GM18502 (cell line): ENCODE data around the gene DNM2.
"Not testable (repeated sequence)": the region's sequence is repeated elsewhere in the genome, so short reads cannot be mapped to it uniquely, and the experiment has no call there.

Experiments
- ATAC-seq: cut with Tn5 transposase; IDR thresholded peaks from one replicate; pipeline ENCODE4 v1.9.1; 2021; ENCODE audit warnings: mild to moderate bottlenecking; ENCODE audit not compliant: unreplicated experiment, poor library complexity

The DNM2 gene

DNA sequence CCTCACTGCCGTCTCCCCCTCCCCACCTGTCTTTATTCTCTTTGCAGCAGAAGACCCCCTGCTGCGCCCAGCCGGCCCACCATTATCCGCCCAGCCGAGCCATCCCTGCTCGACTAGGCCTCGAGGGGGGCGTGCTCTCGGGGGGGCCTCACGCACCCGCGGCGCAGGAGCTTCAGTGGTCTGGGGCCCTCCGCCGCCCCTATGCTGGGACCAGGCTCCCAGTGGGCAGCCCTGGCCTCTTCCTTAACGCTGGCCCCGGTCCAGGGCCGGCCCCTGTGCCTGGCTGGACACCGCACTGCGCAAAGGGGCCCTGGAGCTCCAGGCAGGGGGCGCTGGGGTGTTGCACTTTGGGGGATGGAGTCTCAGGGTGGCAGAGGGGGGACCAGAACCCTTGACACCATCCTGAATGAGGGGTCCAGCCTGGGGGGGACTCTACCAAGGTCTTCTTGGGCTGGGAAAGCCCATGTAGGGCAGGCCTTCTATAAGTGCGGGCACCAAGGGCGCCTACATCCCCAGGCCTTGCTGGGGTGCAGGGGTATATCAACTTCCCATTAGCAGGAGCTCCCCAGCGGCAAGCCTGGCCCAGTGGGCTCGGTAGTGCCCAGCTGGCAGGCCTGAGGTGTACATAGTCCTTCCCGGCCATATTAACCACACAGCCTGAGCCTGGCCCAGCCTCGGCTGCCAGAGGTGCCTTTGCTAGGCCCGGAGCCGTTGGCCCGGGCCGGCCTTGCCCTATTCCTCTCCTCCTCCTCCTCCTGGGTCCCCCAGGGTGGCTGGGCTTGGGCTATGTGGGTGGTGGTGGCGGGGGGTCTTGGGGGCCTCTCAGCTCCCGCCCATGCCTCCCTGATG is 113.3 kb downstream of the DNM2 start:
- ATAC-seq = no peak

DNA sequence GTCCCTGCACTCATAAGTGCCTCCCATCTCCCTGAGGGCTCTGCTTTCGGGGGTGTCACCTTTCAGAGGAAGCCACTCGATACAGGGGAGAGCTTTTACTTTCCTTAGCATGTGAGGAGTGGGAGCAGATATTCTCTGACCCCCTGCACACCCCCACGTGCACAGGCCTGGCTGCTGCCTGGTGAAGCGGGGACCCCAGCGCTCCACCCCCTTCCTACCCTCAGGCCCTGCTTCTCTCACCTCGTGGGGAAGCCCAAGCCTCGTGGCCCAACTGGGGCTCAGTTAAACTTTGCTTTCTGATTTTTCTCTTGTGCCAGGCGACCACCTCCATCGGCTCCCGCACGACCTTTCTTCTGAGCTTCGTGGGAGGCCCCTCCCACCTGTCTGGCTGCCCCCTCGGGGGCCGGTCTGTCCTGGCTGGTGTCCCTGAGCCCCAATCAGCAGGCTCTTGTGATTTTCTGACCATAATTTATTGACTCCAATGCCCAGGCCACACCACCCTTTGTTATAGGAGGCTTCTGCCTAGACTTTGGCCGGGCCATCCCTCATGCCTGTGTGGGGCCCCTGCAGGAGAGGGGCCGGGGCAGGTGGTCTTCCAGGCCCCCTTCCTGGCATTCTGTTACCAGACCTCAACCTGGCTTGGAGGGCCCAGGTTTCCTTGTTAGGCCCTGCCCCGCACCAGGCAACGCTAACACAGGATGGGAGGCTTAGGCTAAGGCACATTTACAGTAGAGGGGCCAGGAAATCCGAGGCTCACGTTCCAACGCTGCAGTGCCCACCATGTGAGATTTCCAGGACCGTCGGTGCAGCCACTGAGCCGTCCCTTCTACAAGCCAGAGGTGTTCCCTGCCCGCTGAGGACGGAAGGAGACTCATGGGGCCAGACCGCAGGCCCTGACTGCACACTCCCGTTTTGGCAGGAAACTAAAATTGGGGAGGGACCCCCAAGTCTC is 114.4 kb downstream of the DNM2 start:
- ATAC-seq = no peak

DNA sequence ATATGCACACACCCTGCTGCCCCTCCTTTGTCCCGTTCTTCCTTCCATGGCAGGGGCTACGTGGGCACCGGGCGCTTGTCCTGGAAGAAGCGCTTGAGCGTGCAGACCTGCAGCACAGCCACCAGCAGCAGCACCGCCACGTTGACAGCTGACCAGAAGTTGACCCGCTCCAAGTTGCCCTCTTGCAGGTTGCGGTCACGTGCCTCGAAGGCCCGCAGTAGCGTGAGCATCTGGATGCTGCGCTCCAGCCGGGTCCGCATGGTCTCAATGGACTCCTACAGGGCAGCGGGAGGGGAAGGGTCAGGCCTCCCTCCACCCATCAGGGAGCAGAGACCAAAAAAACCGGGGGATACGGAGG is 115.0 kb downstream of the DNM2 start:
- ATAC-seq = no peak

DNA sequence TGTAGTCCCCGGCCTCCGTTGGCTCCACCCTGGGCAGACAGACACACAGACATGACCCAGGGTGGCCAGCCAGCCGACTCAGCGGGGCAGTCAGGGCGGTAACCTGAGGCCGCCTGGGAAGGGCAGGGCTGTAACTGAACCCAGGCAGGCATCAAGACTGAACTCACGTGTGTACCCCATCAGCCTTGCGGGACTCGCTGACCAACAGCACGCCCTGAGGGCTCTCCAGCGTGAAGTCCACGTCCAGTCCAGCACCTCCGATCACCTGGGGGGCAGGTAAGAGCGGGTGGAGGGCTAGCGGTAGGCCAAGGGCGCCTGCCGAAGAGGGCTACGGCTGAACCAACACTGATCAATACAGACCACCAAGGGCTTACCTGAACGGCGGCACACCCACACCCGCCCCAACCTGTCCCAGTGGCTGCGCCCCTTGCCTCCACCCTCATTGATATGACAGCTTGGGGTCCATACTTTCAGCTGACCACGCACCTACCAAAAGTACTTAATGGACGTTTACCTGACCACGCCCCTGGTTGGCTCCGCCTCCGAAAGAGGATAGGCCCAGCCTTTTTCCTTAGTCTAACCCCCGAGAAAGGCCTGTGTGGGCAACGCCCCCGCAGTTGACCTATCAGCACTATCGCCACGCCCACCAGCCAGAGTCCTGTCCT is 117.3 kb downstream of the DNM2 start:
- ATAC-seq = no peak

DNA sequence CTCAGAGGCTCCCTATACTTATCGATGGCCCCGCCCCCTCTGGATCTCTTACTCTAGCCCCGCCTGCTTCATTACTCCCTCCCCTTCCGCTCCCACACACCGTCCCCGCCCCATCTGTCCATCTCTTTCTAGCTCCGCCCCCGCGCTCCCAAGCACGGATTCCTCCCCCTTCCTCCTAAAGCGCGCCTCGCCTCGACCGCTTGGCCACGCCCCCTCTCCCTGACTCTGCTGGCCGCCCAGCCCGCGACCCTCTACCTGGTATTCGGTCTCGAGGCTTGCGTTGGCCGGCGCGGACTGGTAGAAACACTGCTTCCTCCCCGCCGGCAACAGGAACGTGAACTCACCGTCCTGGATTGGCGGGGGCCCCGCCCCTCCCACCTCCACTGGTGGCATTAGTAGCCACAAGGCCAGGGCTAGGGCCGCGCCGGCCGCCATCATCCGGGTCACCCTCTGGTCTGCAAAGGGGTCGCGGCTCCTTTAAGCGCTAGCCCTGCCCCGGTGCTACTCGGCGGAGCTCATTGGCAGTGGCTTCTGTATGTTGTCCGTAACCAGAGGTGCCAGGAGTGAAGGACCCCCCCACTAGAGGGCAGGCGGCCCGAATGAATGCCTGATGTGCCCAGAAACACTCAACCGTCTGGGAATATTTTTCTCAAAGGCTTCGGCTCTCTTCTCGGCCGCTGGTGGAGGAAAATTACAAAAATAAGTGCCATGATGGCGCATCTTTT is 118.0 kb downstream of the DNM2 start, which contains the start of gene TMED1:
Gene TMED1, minus strand, starts transcription at position 459 of the 725 bp plus-strand sequence. Its CDS starts 21 bp downstream, at position 438.
- ATAC-seq = peak; percentile 78

DNA sequence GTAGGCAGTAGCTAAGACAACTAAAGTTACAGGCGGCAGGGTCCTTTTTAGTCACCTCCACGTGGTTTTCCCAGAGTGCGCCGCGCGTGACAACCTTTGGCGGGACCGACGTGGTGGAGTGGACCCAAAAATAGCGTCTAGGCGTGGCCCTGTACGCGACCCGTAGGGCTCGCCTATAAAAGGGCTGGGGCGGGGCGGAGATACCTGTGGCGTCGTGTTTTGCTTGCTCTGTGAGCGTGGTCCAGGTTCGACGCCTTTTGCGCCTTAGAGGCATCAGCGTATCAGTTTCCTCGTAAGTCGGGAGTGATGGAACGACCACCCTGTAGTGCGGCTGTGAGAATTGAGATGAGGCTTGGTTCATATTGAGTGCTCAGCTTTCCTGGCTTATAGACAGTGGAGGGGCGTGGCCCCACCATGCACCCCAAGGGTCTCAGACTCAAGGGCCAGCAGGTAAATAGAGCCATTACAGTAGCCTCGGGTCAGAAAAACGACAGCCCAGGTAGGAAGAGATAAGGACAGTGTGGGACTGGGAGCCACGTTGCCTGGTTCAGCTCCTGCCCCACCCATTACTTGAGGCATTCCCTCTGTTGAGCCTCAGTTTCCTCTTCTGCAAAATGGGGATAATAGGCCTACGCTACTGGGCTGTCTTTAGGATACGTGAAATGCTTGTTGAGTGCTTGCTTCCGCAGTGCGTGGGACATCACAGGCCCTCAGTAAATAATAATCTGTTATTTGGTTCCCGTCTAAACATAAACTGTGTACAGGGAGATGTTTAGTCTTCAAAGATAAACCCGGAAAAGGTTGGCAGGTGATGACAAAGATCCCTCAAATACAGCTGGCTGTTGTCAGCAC is 118.8 kb downstream of the DNM2 start:
- ATAC-seq = peak; percentile 29

DNA sequence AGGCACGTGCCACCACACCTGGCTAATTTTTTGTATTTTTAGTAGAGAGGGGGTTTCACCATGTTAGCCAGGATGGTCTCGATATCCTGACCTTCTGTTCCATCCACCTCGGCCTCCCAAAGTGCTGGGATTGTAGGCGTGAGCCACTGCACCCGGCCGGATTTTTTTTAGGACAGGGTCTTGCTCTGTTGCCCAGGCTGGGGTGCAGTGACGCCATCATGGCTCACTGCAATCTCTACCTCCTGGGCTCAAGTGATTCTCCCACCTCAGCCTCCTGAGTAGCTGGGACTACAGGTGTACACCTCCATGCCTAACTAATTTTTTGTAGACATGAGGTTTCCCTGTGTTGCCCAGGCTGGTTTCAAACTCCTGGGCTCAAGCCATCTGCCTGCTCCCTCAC is 119.8 kb downstream of the DNM2 start:
- ATAC-seq = not testable (repeated sequence)

DNA sequence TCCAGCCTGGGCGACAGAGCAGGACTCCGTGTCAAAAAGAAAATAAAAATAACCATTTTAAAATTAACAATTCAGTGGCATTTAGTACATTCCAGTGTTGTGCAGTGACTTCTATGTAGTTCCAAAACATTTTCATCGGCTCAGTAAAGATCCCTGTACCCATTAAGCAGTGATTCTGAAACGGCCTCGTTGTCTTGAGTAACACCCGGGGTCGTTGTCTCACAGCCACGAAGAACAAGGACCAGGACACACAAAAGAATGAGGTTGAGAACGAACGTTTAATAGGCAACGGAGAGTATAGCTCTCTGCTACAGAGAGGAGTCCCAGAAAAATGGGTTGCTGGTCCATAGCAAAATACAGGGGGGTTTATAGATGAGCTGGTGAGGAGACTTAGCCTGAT is 120.5 kb downstream of the DNM2 start:
- no peak for ATAC-seq

DNA sequence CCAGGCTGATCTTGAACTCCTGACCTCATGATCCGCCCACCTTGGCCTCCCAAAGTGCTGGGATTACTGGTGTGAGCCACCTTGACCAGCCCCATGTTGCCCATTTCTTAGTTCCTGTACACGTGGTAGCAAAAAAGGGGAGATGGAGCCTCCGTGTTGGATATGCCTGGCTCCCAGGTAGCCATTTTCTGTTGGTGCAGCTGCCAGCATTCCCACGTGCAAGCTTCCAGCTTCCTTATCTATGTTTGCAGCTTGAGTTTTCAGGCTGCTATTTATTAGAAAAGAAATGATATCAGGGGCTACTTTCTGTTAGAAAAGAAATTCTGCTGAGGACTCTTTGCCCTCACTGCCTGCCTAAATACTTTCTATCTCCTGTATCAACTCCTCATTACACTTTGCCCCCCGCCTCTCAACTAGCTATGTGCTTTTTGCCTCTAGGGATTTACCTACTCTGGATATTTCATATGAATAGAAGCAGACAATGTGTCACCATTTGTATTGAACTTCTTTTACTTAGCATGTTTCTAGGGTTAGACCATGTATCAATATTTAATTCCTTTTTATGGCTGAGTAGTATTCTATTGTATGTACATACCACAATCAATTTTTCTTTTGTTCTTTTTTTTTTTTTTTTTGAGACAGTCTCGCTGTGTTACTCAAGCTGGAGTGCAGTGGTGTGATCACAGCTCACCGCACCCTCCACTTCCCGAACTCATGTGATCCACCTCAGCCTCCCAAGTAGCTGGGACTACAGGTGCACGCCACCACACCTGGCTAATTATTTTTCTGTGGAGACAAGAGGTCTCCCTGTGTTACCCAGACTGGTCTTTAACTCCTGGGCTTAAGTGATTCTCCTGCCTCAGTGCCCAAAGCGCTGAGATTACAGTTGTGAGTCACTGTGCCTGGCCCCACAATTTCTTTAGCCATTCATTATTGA is 121.5 kb downstream of the DNM2 start:
- no peak for ATAC-seq

DNA sequence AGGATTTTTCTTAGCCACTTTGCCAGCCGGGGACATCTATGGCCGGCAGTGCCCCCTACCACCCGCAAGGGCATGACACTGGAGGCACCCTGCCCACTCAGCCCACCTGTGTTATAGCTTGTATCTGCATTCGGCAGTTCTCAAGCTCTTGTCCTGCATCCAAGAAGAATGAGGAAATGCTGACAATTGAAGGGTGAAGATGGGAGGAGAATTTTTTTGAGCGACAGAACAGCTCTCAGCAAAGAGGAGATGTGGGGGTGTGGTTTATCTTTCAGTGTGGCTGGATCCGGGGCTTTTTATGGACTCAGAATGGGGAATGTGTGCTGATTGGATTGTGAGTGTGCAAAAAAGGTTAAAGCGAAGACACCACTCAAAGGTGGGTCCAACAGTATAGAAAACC is 124.9 kb downstream of the DNM2 start:
- ATAC-seq = no peak

DNA sequence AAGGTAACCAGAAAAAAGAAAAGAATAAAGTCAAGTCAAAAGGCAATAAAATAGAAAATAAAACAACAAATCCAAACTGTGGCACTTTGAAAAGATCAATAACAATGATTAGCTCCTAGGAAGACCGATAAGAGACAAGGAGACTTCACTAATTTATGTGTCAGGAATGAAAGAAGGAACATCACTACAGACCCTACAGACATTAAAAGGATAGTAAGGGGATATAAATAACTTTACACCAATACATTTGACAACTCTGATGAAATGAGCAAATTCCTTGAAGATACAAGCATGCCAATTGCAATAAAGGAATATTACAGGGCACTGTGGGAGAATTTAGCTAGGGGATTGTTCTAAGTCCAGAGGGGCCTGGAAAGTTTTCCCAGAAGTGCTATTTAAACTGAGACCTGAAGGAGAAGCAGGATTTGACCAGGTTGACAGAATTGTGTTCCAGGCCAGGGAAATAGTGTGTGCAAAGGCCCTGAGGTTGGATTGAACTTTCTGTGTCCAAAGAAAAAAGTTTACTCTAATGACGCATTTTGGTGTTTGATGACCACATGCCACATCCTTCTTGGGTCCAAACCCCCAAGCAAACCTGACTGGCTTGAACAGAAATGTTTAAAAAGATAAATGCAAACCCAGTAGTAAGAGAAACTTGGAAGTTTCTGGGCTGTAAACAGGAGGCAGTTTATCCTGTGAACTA is 128.8 kb downstream of the DNM2 start:
- no peak for ATAC-seq

DNA sequence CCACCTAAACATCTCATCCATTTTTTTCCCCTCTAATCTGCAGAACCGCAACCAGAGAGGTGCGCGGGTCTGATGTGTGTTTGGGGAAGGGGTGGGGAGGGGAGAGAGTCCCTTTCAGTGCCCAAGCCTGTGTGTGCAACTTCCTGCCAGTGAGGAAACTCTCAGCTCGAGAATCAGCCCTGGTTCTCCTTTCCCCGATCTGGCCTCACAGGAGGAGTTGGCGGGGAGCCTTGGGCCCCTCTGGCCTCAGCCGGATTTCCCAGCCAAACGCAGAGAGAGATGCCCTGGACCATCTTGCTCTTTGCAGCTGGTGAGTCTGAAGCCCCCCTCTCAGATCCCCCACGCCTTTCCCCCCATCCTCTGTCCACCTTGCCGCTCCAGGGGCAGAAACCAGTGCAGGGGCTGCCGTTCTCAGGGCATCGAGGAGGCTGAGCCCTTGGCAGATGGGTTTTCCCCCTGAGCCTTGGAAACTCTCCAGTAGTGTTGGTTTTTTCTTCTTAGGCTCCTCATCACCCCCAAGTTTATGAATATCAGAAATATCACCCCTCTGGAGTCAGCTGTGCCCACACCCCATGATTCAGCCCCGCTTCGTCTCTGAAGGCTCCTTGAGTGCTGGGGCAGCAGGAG is 130.5 kb downstream of the DNM2 start, which contains the start of gene C19orf38:
Gene C19orf38, plus strand, starts transcription at position 186 of the 627 bp plus-strand sequence. Its CDS starts 94 bp downstream, at position 280.
- ATAC-seq = no peak

DNA sequence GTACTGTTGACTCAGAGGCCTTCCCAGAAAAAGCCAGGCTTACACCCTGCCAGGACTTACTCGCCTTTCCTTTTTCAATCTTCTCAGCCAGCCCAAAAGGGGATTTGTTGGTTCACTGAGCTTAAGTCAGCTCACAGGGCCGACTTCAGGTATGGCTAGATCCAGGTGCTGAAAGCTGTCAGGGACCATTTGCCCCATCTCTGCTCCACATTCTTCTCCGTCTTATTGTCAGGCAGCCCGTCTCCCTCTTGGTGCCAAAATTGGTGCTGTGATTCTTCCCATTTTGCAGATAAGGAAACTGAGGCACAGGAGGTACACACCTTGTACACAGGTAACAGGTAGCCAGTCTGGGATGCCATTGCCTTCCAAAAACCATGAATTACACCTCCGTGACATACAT is 132.8 kb downstream of the DNM2 start:
- no peak for ATAC-seq

DNA sequence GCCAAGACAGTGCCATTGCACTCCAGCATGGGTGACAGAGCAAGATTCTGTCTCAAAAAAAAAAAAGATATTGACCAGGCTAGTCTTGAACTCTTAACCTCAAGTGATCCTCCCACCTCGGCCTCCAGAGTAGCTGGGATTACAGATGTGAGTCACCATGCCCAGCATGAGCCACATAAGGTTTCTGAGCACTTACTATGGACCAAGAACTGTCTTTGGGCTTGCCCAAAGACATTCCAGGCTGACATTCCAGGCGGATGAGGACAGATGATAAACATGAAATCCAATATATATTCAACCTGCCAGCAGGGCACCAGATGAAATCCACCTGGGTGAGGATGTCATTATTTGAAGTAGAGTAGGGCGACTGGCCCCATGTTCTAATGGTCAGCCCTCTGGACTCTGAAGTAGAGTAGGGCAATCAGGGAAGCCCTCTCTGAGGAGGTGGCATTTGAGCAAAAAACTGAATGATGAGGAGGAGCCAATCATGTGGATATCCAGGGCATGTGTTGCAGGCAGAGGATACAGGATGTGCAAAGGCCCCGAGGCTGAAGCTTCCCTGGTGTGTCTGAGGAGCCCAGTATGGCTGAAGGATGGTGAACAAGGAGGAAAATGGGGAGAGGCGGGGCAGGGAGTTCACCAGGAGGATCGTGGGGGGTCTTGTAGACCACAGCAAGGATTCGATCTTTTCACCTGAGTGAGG is 134.4 kb downstream of the DNM2 start:
- no peak for ATAC-seq

DNA sequence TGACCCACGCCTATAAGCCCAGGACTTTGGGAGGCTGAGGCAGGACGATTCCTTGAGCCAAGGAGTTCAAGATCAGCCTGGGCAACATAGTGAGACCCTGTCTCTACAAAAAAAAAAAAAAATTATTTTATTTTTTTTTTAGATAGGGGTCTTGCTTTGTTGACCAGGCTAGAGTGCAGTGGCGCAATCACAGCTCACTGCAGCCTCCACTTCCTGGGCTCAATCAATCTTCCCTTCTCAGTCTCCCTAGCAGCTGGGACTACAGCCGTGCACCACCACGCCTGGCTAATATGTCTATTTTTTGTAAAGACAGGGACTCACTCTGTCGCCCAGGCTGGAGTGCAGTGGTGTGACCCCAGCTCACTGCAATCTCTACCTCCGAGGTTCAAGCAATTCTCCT is 135.1 kb downstream of the DNM2 start:
- ATAC-seq = no peak

DNA sequence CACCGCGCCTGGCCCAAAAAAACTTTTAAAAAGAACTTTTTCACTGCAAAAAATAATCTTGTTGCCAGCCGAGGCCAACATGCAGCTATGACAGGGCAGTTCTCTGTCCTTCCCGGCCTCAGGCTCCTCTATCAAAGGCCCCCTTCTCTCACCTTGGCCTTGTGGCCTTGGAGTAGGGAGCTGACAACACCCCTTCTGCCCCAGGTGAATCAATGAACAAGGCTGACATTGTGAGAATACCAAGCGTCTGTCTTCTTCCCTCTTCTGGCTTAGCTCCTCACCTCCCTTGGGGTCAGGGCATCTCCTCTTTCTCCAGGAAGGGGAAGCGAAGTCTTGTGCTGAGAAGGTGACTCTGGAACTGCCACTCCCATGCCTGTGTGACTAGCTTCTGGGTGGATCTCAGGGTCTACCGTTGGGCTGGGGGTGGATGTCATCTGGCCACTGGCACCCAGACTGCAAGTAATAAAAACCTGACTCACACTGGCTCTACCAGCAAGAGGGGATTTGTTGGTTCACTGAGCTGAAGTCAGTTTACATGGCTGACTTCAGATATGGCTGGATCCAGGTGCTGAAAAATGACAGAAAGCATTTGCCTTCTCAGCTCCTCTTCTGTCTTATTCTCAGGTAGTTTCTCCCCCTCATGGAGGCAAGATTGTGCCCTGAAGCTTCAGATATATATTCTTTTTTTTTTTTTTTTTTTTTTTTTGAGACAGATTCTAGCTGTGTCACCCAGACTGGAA is 136.6 kb downstream of the DNM2 start:
- ATAC-seq = no peak
